Caco-2 (cell line): ENCODE measurements around the gene CACNA1B. TPM values are rescaled to one million over a fixed set of nuclear protein-coding genes. Genes with fewer than 3 reads are reported as not detected.

Experiments used
- BruUV-seq: library from RNA; stranded (reverse); fragments of 400-500 nt; replicated peaks from 2 replicates; lab custom pipeline; 2021; lab: Mats Ljungman, UMichigan
- CTCF ChIA-PET: fragments of 300-600 bp; sonication (Branson Sonifier 250); formaldehyde crosslinking; loops from one replicate; lab custom pipeline; 2022; ENCODE audit warnings: antibody characterized with exemption; lab: Charles Lee
- POLR2A ChIA-PET: fragments of 300-600 bp; sonication (Branson Sonifier 250); formaldehyde crosslinking; loops from one replicate; lab custom pipeline; 2022; ENCODE audit warnings: antibody characterized with exemption; lab: Charles Lee
- DNase-seq, 2 experiments: peaks; one replicate each; pipeline versions ENCODE4 v3.0.0 to v3.0.0-alpha.2; 2020 to 2022
- H3K27me3 ChIP-seq: replicated peaks from 2 replicates; pipeline ENCODE4 v1.6.0; 2011; ENCODE audit warnings: low read length; ENCODE audit not compliant: control insufficient read depth, insufficient read depth
- H3K36me3 ChIP-seq: 2 replicates; pipeline ENCODE4 v1.5.1; 2011; ENCODE audit warnings: low read length; ENCODE audit not compliant: control insufficient read depth, insufficient read depth
- H3K4me1 ChIP-seq: fragments of 250-450 bp; sonication (Bioruptor Pico); 2 replicates; pipeline ENCODE4 v1.5.1; 2020; ENCODE audit warnings: mild to moderate bottlenecking
- H3K4me3 ChIP-seq: 2 replicates; pipeline ENCODE4 v1.5.1; 2011; ENCODE audit warnings: low read depth, mild to moderate bottlenecking, control low read depth, low read length
- H3K9me3 ChIP-seq: fragments of 250-450 bp; sonication (Bioruptor Pico); 2 replicates; pipeline ENCODE4 v1.5.1; 2020; ENCODE audit warnings: mild to moderate bottlenecking, moderate library complexity
- H3K27ac Mint-ChIP-seq: one replicate; pipeline ENCODE4 v1.8.0; 2022; ENCODE audit warnings: mixed read lengths; ENCODE audit not compliant: unreplicated experiment
- H3K27me3 Mint-ChIP-seq: one replicate; pipeline ENCODE4 v1.8.0; 2022; ENCODE audit warnings: mixed read lengths; ENCODE audit not compliant: insufficient read depth, unreplicated experiment
- H3K36me3 Mint-ChIP-seq: one replicate; pipeline ENCODE4 v1.8.0; 2022; ENCODE audit warnings: mild to moderate bottlenecking, mixed read lengths; ENCODE audit not compliant: insufficient read depth, unreplicated experiment
- H3K4me1 Mint-ChIP-seq: one replicate; pipeline ENCODE4 v1.8.0; 2022; ENCODE audit warnings: low read depth, mixed read lengths; ENCODE audit not compliant: unreplicated experiment
- H3K4me3 Mint-ChIP-seq: one replicate; pipeline ENCODE4 v1.8.0; 2022; ENCODE audit warnings: mild to moderate bottlenecking, moderate library complexity, mixed read lengths; ENCODE audit not compliant: unreplicated experiment
- H3K9me3 Mint-ChIP-seq: one replicate; pipeline ENCODE4 v1.8.0; 2022; ENCODE audit warnings: mixed read lengths; ENCODE audit not compliant: unreplicated experiment
- CTCF ChIP-seq, 2 experiments: fragments of 200-600 bp in 1 of 2; IDR thresholded peaks; 1 replicate in 1 of 2; 2 replicates in 1 of 2; pipeline versions ENCODE4 v1.5.1 to v1.8.0; 2011 to 2022; ENCODE audit warnings: antibody characterized with exemption in 1 of 2, control low read depth in 1 of 2, inconsistent platforms in 1 of 2, low read depth in 1 of 2, low read length in 1 of 2, mild to moderate bottlenecking in 1 of 2, moderate library complexity in 1 of 2; ENCODE audit not compliant: insufficient read depth in 1 of 2, severe bottlenecking in 1 of 2, unreplicated experiment in 1 of 2
- intact Hi-C: fragments of 100-400 bp; cut with micrococcal nuclease; formaldehyde crosslinking; loops from one replicate; pipeline ENCODE4 v1.10.0; 2022; ENCODE audit not compliant: unreplicated experiment
- total RNA-seq: library from RNA; stranded (reverse); gene quantifications from 2 replicates; pipeline ENCODE4 v1.2.3, GENCODE V29; 2022

Gene CACNA1B
- total RNA-seq, 1 experiment from 2014 or later: 0.11 TPM

GRCh38 chr9:138102246-138103051, 224.9 kb downstream of the CACNA1B start:
- intact Hi-C loops: no loop called here
- no peaks in the 10 kb centered on the region for H3K36me3 Mint-ChIP-seq
- no peaks in the 10 kb centered on the region for H3K4me1 Mint-ChIP-seq
- H3K9me3 Mint-ChIP-seq: no peaks in the 10 kb centered on the region
- no peaks in the 10 kb centered on the region for H3K27me3 ChIP-seq
- H3K36me3 ChIP-seq: no peaks in the 10 kb centered on the region
- CTCF ChIA-PET: no interaction called here
- H3K27ac Mint-ChIP-seq: no peak overlapping the region
- no peaks in the 10 kb centered on the region for H3K9me3 ChIP-seq
- H3K4me3 ChIP-seq: no peak overlapping the region
- H3K4me1 ChIP-seq: no peaks in the 10 kb centered on the region
- no peak for TF ChIP-seq CTCF (IDR thresholded peaks at IDR 0.05; ENCODE audit: insufficient read depth in 1 of 2, low read depth in 1 of 2, low read length in 1 of 2, severe bottlenecking in 1 of 2, unreplicated experiment in 1 of 2)
- no TSS peak for BruUV-seq
- no peak for DNase-seq
- no peak overlapping the region for H3K4me3 Mint-ChIP-seq
- H3K27me3 Mint-ChIP-seq: peaks cover 8% of the 10 kb centered on the region
- POLR2A ChIA-PET: no interaction called here

GRCh38 chr9:138103111-138103848, 225.7 kb downstream of the CACNA1B start:
- no peaks in the 10 kb centered on the region for H3K4me1 Mint-ChIP-seq
- H3K27me3 Mint-ChIP-seq: peaks cover 8% of the 10 kb centered on the region
- CTCF ChIA-PET: no interaction called here
- no peaks in the 10 kb centered on the region for H3K36me3 Mint-ChIP-seq
- H3K36me3 ChIP-seq: no peaks in the 10 kb centered on the region
- H3K4me3 ChIP-seq: no peak overlapping the region
- BruUV-seq: no TSS peak
- no peaks in the 10 kb centered on the region for H3K9me3 Mint-ChIP-seq
- H3K4me3 Mint-ChIP-seq: no peak overlapping the region
- H3K9me3 ChIP-seq: no peaks in the 10 kb centered on the region
- no peaks in the 10 kb centered on the region for H3K4me1 ChIP-seq
- POLR2A ChIA-PET: no interaction called here
- no peak for TF ChIP-seq CTCF (IDR thresholded peaks at IDR 0.05; ENCODE audit: insufficient read depth in 1 of 2, low read depth in 1 of 2, low read length in 1 of 2, severe bottlenecking in 1 of 2, unreplicated experiment in 1 of 2)
- H3K27me3 ChIP-seq: no peaks in the 10 kb centered on the region
- H3K27ac Mint-ChIP-seq: no peak overlapping the region
- no peak for DNase-seq
- intact Hi-C loops: no loop called here

GRCh38 chr9:138103849-138104206, 226.2 kb downstream of the CACNA1B start:
- Histone ChIP-seq H3K27me3 (no peaks in the 10 kb centered on the region), H3K9me3 (no peaks in the 10 kb centered on the region), H3K36me3 (no peaks in the 10 kb centered on the region), H3K4me3 (no peak overlapping the region), H3K4me1 (no peaks in the 10 kb centered on the region)
- TF ChIP-seq CTCF (IDR thresholded peaks at IDR 0.05; ENCODE audit: insufficient read depth in 1 of 2, low read depth in 1 of 2, low read length in 1 of 2, severe bottlenecking in 1 of 2, unreplicated experiment in 1 of 2): no peak
- DNase-seq: peak in 1 of 2 experiments; percentile 29
- CTCF ChIA-PET: no interaction called here
- H3K4me3 Mint-ChIP-seq: no peak overlapping the region
- H3K36me3 Mint-ChIP-seq: no peaks in the 10 kb centered on the region
- H3K27ac Mint-ChIP-seq: no peak overlapping the region
- no peaks in the 10 kb centered on the region for H3K4me1 Mint-ChIP-seq
- H3K9me3 Mint-ChIP-seq: no peaks in the 10 kb centered on the region
- BruUV-seq: no TSS peak
- peaks cover 8% of the 10 kb centered on the region for H3K27me3 Mint-ChIP-seq
- intact Hi-C loops: no loop called here
- POLR2A ChIA-PET: no interaction called here
